A549 (cell line): ENCODE measurements around the gene KLHL22. TPM values are rescaled to one million over a fixed set of nuclear protein-coding genes. Genes with fewer than 3 reads are reported as not detected.

Source experiments
- ATAC-seq, 2 experiments: fragments of 200-7000 bp in 1 of 2; fragments of >200 bp in 1 of 2; cut with Nextera tagmentation in 1 of 2; cut with Tn5 transposase in 1 of 2; 3 replicates each; pipeline versions ENCODE4 v1.8.0 to v1.9.1; 2018 to 2020; ENCODE audit warnings: mild to moderate bottlenecking in 1 of 2, moderate library complexity in 1 of 2
- CTCF ChIA-PET: fragments of 300-600 bp; sonication (Branson Sonifier 250); formaldehyde crosslinking; extraction: SDS; loops from one replicate; lab custom pipeline; 2021; ENCODE audit warnings: antibody characterized with exemption, inconsistent platforms; lab: Yijun Ruan, JAX
- POLR2A ChIA-PET: fragments of 350-600 bp; formaldehyde crosslinking; extraction: SDS; loops from one replicate; lab custom pipeline; 2021; ENCODE audit warnings: antibody characterized with exemption, inconsistent platforms; lab: Yijun Ruan, JAX
- DNase-seq, 2 experiments: peaks; one replicate each; pipeline versions ENCODE4 v3.0.0 to v3.0.0-alpha.2; 2011 to 2016; ENCODE audit warnings: low read depth in 1 of 2, low spot score in 1 of 2
- FAIRE-seq: peaks from 2 replicates; lab custom pipeline; 2011; peaks lifted over from hg19 to GRCh38; lab: Jason Lieb, UNC
- H3K27ac ChIP-seq, 2 experiments: fragments of >200 bp; sonication (Bioruptor Twin); formaldehyde crosslinking; 3 replicates each; pipeline ENCODE4 v1.5.1; 2016 to 2017
- H3K4me1 ChIP-seq: fragments of >200 bp; sonication (Bioruptor Twin); formaldehyde crosslinking; 3 replicates; pipeline ENCODE4 v1.6.1; 2016
- H3K4me2 ChIP-seq: fragments of >200 bp; sonication (Bioruptor Twin); formaldehyde crosslinking; 3 replicates; pipeline ENCODE4 v1.6.1; 2016
- H3K4me3 ChIP-seq: fragments of >200 bp; sonication (Bioruptor Twin); formaldehyde crosslinking; 3 replicates; pipeline ENCODE4 v1.5.1; 2016
- H3K9me3 ChIP-seq: fragments of >200 bp; sonication (Bioruptor Twin); formaldehyde crosslinking; 3 replicates; pipeline ENCODE4 v1.6.1; 2016
- BHLHE40 ChIP-seq: IDR thresholded peaks from 2 replicates; pipeline ENCODE4 v1.6.1; 2012; ENCODE audit warnings: low read depth, low read length, inconsistent platforms
- CBX8 ChIP-seq: fragments of 200-600 bp; sonication (generic); IDR thresholded peaks from 2 replicates; pipeline ENCODE4 v1.6.1; 2016
- CEBPB ChIP-seq, 2 experiments: fragments of >200 bp in 1 of 2; sonication (Bioruptor Twin) in 1 of 2; formaldehyde crosslinking in 1 of 2; IDR thresholded peaks; 2 replicates each; pipeline ENCODE4 v1.6.1; 2012 to 2016
- CHD2 ChIP-seq: fragments of 150-350 bp; IDR thresholded peaks from 2 replicates; pipeline ENCODE4 v1.6.1; 2014; ENCODE audit warnings: low read length; ENCODE audit not compliant: partially characterized antibody
- E2F6 ChIP-seq: IDR thresholded peaks from 2 replicates; pipeline ENCODE4 v1.6.1; 2012; ENCODE audit warnings: low read depth, borderline replicate concordance
- EHMT2 ChIP-seq: fragments of 200-600 bp; sonication (generic); IDR thresholded peaks from 2 replicates; pipeline ENCODE4 v1.6.1; 2016; ENCODE audit warnings: antibody characterized with exemption, low read depth, mild to moderate bottlenecking, moderate library complexity
- EP300 ChIP-seq, 2 experiments: fragments of >200 bp; sonication (Bioruptor Twin); formaldehyde crosslinking; IDR thresholded peaks; 2 replicates in 1 of 2; 3 replicates in 1 of 2; pipeline ENCODE4 v1.6.1; 2016 to 2017
- GATA3 ChIP-seq: IDR thresholded peaks from 2 replicates; pipeline ENCODE4 v1.6.1; 2012; ENCODE audit warnings: borderline replicate concordance
- HDAC2 ChIP-seq: fragments of 200-600 bp; sonication (generic); IDR thresholded peaks from 2 replicates; pipeline ENCODE4 v1.6.1; 2016
- HMGXB4 ChIP-seq: fragments of 250-450 bp; sonication (Bioruptor Pico); IDR thresholded peaks from 2 replicates; pipeline ENCODE4 v1.5.0; 2021; ENCODE audit warnings: mild to moderate bottlenecking, moderate library complexity, borderline replicate concordance
- HOXA7 ChIP-seq: fragments of 250-450 bp; sonication (Bioruptor Pico); IDR thresholded peaks from 2 replicates; pipeline ENCODE4 v1.5.0; 2020; ENCODE audit warnings: mild to moderate bottlenecking, moderate library complexity
- HOXB13 ChIP-seq: fragments of 250-450 bp; sonication (Bioruptor Pico); IDR thresholded peaks from 2 replicates; pipeline ENCODE4 v1.5.0; 2020; ENCODE audit warnings: low read depth, mild to moderate bottlenecking, moderate library complexity
- JUN ChIP-seq, 2 experiments: fragments of >200 bp; sonication (Bioruptor Twin); formaldehyde crosslinking; IDR thresholded peaks; 2 replicates in 1 of 2; 3 replicates in 1 of 2; pipeline ENCODE4 v1.6.1; 2016 to 2017
- JUNB ChIP-seq: fragments of >200 bp; sonication (Bioruptor Twin); formaldehyde crosslinking; IDR thresholded peaks from 2 replicates; pipeline ENCODE4 v1.6.1; 2016
- KDM1A ChIP-seq: fragments of 200-600 bp; sonication (generic); IDR thresholded peaks from 2 replicates; pipeline ENCODE4 v1.6.1; 2016; ENCODE audit warnings: low read depth, mild to moderate bottlenecking
- KDM5A ChIP-seq: fragments of 200-600 bp; sonication (generic); IDR thresholded peaks from 2 replicates; pipeline ENCODE4 v1.6.1; 2016; ENCODE audit warnings: antibody characterized with exemption, mild to moderate bottlenecking
- NFE2L2 ChIP-seq: fragments of 150-350 bp; conservative IDR thresholded peaks from 2 replicates; pipeline ENCODE4 v1.6.1; 2014; ENCODE audit warnings: low read length
- NPAS2 ChIP-seq: fragments of 250-450 bp; sonication (Bioruptor Pico); IDR thresholded peaks from 2 replicates; pipeline ENCODE4 v1.8.0; 2022; ENCODE audit warnings: mild to moderate bottlenecking, moderate library complexity, borderline replicate concordance
- PHF8 ChIP-seq: fragments of 200-600 bp; sonication (generic); IDR thresholded peaks from 2 replicates; pipeline ENCODE4 v1.6.1; 2016; ENCODE audit warnings: low read depth, mild to moderate bottlenecking, antibody characterized with exemption, moderate library complexity, borderline replicate concordance
- POLR2A ChIP-seq: IDR thresholded peaks from 2 replicates; pipeline ENCODE4 v1.6.1; 2012; ENCODE audit warnings: mild to moderate bottlenecking, low read length
- RAD21 ChIP-seq, 2 experiments: fragments of >200 bp in 1 of 2; sonication (Bioruptor Twin) in 1 of 2; formaldehyde crosslinking in 1 of 2; IDR thresholded peaks in 1 of 2; conservative IDR thresholded peaks in 1 of 2; 2 replicates in 1 of 2; 3 replicates in 1 of 2; pipeline ENCODE4 v1.6.1; 2012 to 2018; ENCODE audit warnings: inconsistent platforms in 1 of 2
- RCOR1 ChIP-seq: fragments of 150-350 bp; IDR thresholded peaks from 2 replicates; pipeline ENCODE4 v1.6.1; 2014; ENCODE audit warnings: antibody characterized with exemption, low read length, low read depth
- REST ChIP-seq: fragments of 200-600 bp; sonication (generic); IDR thresholded peaks from 2 replicates; pipeline ENCODE4 v1.6.1; 2016; ENCODE audit warnings: antibody characterized with exemption, mild to moderate bottlenecking, moderate library complexity
- SMC3 ChIP-seq: fragments of >200 bp; sonication (Bioruptor Twin); formaldehyde crosslinking; IDR thresholded peaks from 3 replicates; pipeline ENCODE4 v1.6.1; 2018; ENCODE audit warnings: inconsistent platforms
- TFCP2L1 ChIP-seq: fragments of 250-450 bp; sonication (Bioruptor Pico); IDR thresholded peaks from 2 replicates; pipeline ENCODE4 v1.5.0; 2021; ENCODE audit warnings: mild to moderate bottlenecking
- TP53 ChIP-seq: fragments of 250-450 bp; sonication (Bioruptor Pico); IDR thresholded peaks from 2 replicates; pipeline ENCODE4 v1.5.0; 2021; ENCODE audit warnings: mild to moderate bottlenecking, moderate library complexity
- ZC3H11A ChIP-seq: fragments of 450-650 bp; IDR thresholded peaks from 2 replicates; pipeline ENCODE4 v1.6.1; 2014; ENCODE audit warnings: antibody characterized with exemption, mild to moderate bottlenecking
- ZFP36 ChIP-seq: fragments of 450-650 bp; IDR thresholded peaks from 2 replicates; pipeline ENCODE4 v1.6.1; 2014; ENCODE audit warnings: borderline replicate concordance; ENCODE audit not compliant: partially characterized antibody
- WGBS: methylation state at CpG from one replicate; pipeline ENCODE4 v1.1.6; 2017; ENCODE audit errors: missing lambda C conversion rate; 5-methylcytosine and 5-hydroxymethylcytosine counted together
- polyA plus RNA-seq, 4 experiments: library from polyadenylated mRNA; depleted of rRNA in 3 of 4; stranded (reverse); fragments of >200 nt; fragmentation: RNase III in 1 of 4; extraction: RNeasy Plus Mini Kit Qiagen cat#74134 plus additional on column Dnase treatment in 1 of 4; gene quantifications; 2 replicates in 3 of 4; 3 replicates in 1 of 4; pipeline ENCODE4 v1.2.3, GENCODE V29; 2011 to 2017
- TF ChIP-seq, protein P1 (sequence below): fragments of >200 bp; sonication (Bioruptor Twin); formaldehyde crosslinking; IDR thresholded peaks from 3 replicates; pipeline ENCODE4 v1.5.1; 2016
- TF ChIP-seq, protein P2 (sequence below): fragments of 450-650 bp; IDR thresholded peaks from 2 replicates; pipeline ENCODE4 v1.6.1; 2014; ENCODE audit warnings: antibody characterized with exemption

KLHL22 gene
- polyA plus RNA-seq, 2 of the 4 experiments (the other 2 are of a cell fraction) = 11.7 TPM

DNA sequence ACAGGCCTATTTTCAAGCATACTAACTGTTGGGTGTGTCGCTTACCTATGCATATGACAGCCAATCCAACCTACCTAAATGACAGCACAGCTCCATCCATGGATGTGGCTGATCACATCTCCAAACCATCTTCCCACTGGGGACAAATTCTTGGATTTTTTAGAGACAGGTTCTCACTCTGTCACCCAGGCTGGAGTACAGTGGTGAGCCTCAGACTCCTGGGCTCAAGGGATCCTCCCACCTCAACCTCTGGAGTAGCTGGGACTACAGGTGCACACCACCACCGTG, 76.0 kb downstream of the KLHL22 start:
- POLR2A ChIA-PET = no interaction called here

DNA sequence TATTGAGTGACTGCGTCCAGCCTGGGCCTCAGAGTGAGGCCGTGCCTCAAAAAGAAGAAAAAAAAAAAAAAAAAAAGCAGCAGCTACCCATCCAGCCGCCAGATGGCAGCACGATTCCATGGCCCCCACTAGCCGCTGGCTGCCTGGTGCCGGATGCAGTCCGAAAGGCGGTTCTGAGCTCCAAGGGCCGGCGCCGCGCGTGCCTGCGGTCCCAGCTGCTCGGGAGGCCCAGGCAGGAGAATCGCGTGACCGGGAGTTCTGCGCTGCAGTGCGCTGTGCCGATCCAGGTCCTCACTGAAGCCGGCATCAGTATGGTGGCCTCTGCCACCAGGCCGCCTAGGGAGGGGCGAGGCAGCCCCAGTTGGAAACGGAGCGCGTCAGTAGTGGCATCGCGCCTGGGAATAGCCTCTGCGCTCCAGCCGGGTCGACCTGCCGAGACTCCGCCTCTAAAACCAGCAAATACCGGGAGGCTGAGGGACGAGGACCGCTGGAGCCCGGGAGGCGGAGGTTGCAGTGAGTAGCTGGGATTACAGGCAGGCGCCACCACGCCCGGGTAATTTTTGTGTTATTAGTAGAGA, 77.3 kb downstream of the KLHL22 start:
- ChIA-PET CTCF (interaction anchor here (0.6 to 3.4 kb wide), 39 partner anchors 9 to 354 kb away, joined by 3 to 55 read pairs (median 4); partner anchors contain the start of gene ZNF74), POLR2A (interaction anchor here (0.6 to 1.2 kb wide), 4 partner anchors 11 to 261 kb away, joined by 3 to 5 read pairs (median 4); no protein-coding TSS in a partner anchor)
- H3K4me1 ChIP-seq = no peaks in the 10 kb centered on the region
- H3K4me3 ChIP-seq = peak overlapping the region; percentile 46
- H3K4me2 ChIP-seq = peak overlapping the region; percentile 92
- FAIRE-seq (no peak), DNase-seq (peak; percentile 52 to 78), ATAC-seq (peak; percentile 93 to 94)
- H3K27ac ChIP-seq = peak overlapping the region; percentile 63 to 79
- 11% methylated on average over 20 of the region's 42 CpGs for WGBS
- no peaks in the 10 kb centered on the region for H3K9me3 ChIP-seq
- no peak for TF ChIP-seq GATA3
- no peak; a peak in 1 of 4 replicates for TF ChIP-seq CEBPB (IDR thresholded peaks at IDR 0.05)
- TF ChIP-seq EP300 (IDR thresholded peaks at IDR 0.05) = no peak
- TF ChIP-seq HMGXB4 (CRISPR knock-in tag) = no peak
- TF ChIP-seq SMC3 = peak; percentile 79
- no peak for TF ChIP-seq CHD2
- TF ChIP-seq ZFP36 = no peak
- no peak for TF ChIP-seq TP53 (CRISPR knock-in tag)
- TF ChIP-seq BHLHE40 = no peak
- TF ChIP-seq, protein P1, sequence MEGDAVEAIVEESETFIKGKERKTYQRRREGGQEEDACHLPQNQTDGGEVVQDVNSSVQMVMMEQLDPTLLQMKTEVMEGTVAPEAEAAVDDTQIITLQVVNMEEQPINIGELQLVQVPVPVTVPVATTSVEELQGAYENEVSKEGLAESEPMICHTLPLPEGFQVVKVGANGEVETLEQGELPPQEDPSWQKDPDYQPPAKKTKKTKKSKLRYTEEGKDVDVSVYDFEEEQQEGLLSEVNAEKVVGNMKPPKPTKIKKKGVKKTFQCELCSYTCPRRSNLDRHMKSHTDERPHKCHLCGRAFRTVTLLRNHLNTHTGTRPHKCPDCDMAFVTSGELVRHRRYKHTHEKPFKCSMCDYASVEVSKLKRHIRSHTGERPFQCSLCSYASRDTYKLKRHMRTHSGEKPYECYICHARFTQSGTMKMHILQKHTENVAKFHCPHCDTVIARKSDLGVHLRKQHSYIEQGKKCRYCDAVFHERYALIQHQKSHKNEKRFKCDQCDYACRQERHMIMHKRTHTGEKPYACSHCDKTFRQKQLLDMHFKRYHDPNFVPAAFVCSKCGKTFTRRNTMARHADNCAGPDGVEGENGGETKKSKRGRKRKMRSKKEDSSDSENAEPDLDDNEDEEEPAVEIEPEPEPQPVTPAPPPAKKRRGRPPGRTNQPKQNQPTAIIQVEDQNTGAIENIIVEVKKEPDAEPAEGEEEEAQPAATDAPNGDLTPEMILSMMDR = peak; percentile 82
- no peak for TF ChIP-seq RCOR1
- no peak for TF ChIP-seq HOXB13 (CRISPR knock-in tag)
- TF ChIP-seq KDM1A = no peak
- no peak for TF ChIP-seq KDM5A
- no peak for TF ChIP-seq HOXA7
- no peak for TF ChIP-seq JUN (IDR thresholded peaks at IDR 0.05)
- no peak for TF ChIP-seq JUNB
- no peak for TF ChIP-seq CBX8
- TF ChIP-seq POLR2A = no peak
- TF ChIP-seq NFE2L2 = no peak
- TF ChIP-seq RAD21 (conservative IDR thresholded peaks at IDR 0.05 in 1 of 2, IDR thresholded peaks at IDR 0.05 in 1 of 2) = peak; percentile 83
- TF ChIP-seq REST = no peak
- no peak for TF ChIP-seq PHF8
- TF ChIP-seq NPAS2 (CRISPR knock-in tag) = no peak
- TF ChIP-seq E2F6 = peak; percentile 35; the same call in 1 of the 2 replicates
- no peak for TF ChIP-seq HDAC2
- TF ChIP-seq ZC3H11A = no peak
- TF ChIP-seq TFCP2L1 (CRISPR knock-in tag) = no peak
- TF ChIP-seq, protein P2, sequence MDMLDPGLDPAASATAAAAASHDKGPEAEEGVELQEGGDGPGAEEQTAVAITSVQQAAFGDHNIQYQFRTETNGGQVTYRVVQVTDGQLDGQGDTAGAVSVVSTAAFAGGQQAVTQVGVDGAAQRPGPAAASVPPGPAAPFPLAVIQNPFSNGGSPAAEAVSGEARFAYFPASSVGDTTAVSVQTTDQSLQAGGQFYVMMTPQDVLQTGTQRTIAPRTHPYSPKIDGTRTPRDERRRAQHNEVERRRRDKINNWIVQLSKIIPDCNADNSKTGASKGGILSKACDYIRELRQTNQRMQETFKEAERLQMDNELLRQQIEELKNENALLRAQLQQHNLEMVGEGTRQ = no peak

More for the DNA sequence above, 76.0 kb downstream of the KLHL22 start:
- H3K9me3 ChIP-seq = no peaks in the 10 kb centered on the region
- no peak for TF ChIP-seq RAD21 (conservative IDR thresholded peaks at IDR 0.05 in 1 of 2, IDR thresholded peaks at IDR 0.05 in 1 of 2)
- no peak for TF ChIP-seq CHD2
- no peak for TF ChIP-seq EHMT2
- TF ChIP-seq, all 56 proteins: peak for 0
- no peak for ATAC-seq
- FAIRE-seq = no peak
- 82% methylated on average over 2 of the region's 2 CpGs for WGBS
- no peaks in the 10 kb centered on the region for H3K4me1 ChIP-seq
- H3K4me2 ChIP-seq = no peak overlapping the region
- no peak overlapping the region for H3K4me3 ChIP-seq
- DNase-seq = no peak
- CTCF ChIA-PET = interaction anchor here (1.5 to 3.4 kb wide), 5 partner anchors 12 to 113 kb away, joined by 4 to 55 read pairs (median 8); no protein-coding TSS in a partner anchor
- no peak overlapping the region for H3K27ac ChIP-seq
